HEK293T (cell line): ENCODE data around the gene POGZ.

ENCODE experiments used
- ARNT ChIP-seq: fragments of 450-650 bp; IDR thresholded peaks from 2 replicates; pipeline ENCODE4 v1.6.1; 2017; ENCODE audit warnings: mild to moderate bottlenecking
- BHLHE40 ChIP-seq: fragments of 450-650 bp; IDR thresholded peaks from 2 replicates; pipeline ENCODE4 v1.6.1; 2016; ENCODE audit warnings: mild to moderate bottlenecking, moderate library complexity, borderline replicate concordance
- CTBP1 ChIP-seq: fragments of 450-650 bp; IDR thresholded peaks from 2 replicates; pipeline ENCODE4 v1.6.1; 2016; ENCODE audit warnings: borderline replicate concordance
- ELF4 ChIP-seq: fragments of 450-650 bp; IDR thresholded peaks from 2 replicates; pipeline ENCODE4 v1.6.1; 2017; ENCODE audit warnings: antibody characterized with exemption
- FOXK2 ChIP-seq: fragments of 450-650 bp; IDR thresholded peaks from 2 replicates; pipeline ENCODE4 v1.6.1; 2016; ENCODE audit warnings: mild to moderate bottlenecking
- FOXM1 ChIP-seq: fragments of 450-650 bp; IDR thresholded peaks from 2 replicates; pipeline ENCODE4 v1.6.1; 2017; ENCODE audit warnings: mild to moderate bottlenecking, borderline replicate concordance
- L3MBTL2 ChIP-seq: fragments of 450-650 bp; conservative IDR thresholded peaks from 2 replicates; pipeline ENCODE4 v1.6.1; 2016; ENCODE audit warnings: mild to moderate bottlenecking
- LEF1 ChIP-seq: fragments of 450-650 bp; IDR thresholded peaks from 2 replicates; pipeline ENCODE4 v1.6.1; 2017; ENCODE audit warnings: mild to moderate bottlenecking, borderline replicate concordance
- NFRKB ChIP-seq: fragments of 450-650 bp; IDR thresholded peaks from 2 replicates; pipeline ENCODE4 v1.6.1; 2016; ENCODE audit warnings: mild to moderate bottlenecking, moderate library complexity
- PKNOX1 ChIP-seq: fragments of 450-650 bp; IDR thresholded peaks from 2 replicates; pipeline ENCODE4 v1.6.1; 2016
- SP1 ChIP-seq: fragments of 450-650 bp; IDR thresholded peaks from 2 replicates; pipeline ENCODE4 v1.6.1; 2017
- SUZ12 ChIP-seq: fragments of 450-650 bp; IDR thresholded peaks from 2 replicates; pipeline ENCODE4 v1.6.1; 2016; ENCODE audit warnings: mild to moderate bottlenecking
- TARDBP ChIP-seq: fragments of 450-650 bp; IDR thresholded peaks from 2 replicates; pipeline ENCODE4 v1.6.1; 2016
- ZNF384 ChIP-seq: fragments of 450-650 bp; IDR thresholded peaks from 2 replicates; pipeline ENCODE4 v1.6.1; 2016

GRCh38 chr1:151369302-151369610, 90.0 kb downstream of the POGZ start:
- TF ChIP-seq PKNOX1 (no peak), NFRKB (no peak), CTBP1 (no peak), FOXK2 (no peak), BHLHE40 (no peak), ZNF384 (no peak), SUZ12 (no peak), SP1 (no peak), TARDBP (no peak), ARNT (no peak), FOXM1 (no peak), L3MBTL2 (no peak), ELF4 (no peak), LEF1 (no peak)
